Bronchial epithelial cell (primary cell): Measurements from ENCODE around the gene EPS8L2. TPM values are rescaled to one million over a fixed set of nuclear protein-coding genes. Genes with fewer than 3 reads are reported as not detected.

Experiments used
- DNase-seq: peaks from one replicate; pipeline ENCODE4 v3.0.0-alpha.2; 2010; ENCODE audit warnings: low read depth
- FAIRE-seq: peaks from 2 replicates; lab custom pipeline; 2011; peaks lifted over from hg19 to GRCh38; lab: Jason Lieb, UNC
- H3K27me3 ChIP-seq: 2 replicates; pipeline ENCODE4 v1.5.1; 2011; ENCODE audit warnings: low read length; ENCODE audit not compliant: control insufficient read depth, insufficient read depth
- H3K36me3 ChIP-seq: 2 replicates; pipeline ENCODE4 v1.5.1; 2011; ENCODE audit warnings: low read length; ENCODE audit not compliant: control insufficient read depth, insufficient read depth
- H3K4me3 ChIP-seq: 2 replicates; pipeline ENCODE4 v1.5.1; 2011; ENCODE audit warnings: mild to moderate bottlenecking, low read depth, low read length, control low read depth
- total RNA-seq: library from RNA; depleted of rRNA; stranded (reverse); fragments of >200 nt; gene quantifications from 2 replicates; pipeline ENCODE4 v1.2.1, GENCODE V29; 2014
- TF ChIP-seq, protein P1 (sequence below): IDR thresholded peaks from 2 replicates; pipeline ENCODE4 v1.5.1; 2011; ENCODE audit warnings: mild to moderate bottlenecking, moderate library complexity, low read length, control low read depth, inconsistent platforms; ENCODE audit not compliant: insufficient read depth, severe bottlenecking

The EPS8L2 gene
- total RNA-seq, 1 donor from 2014 or later = 105 TPM

DNA sequence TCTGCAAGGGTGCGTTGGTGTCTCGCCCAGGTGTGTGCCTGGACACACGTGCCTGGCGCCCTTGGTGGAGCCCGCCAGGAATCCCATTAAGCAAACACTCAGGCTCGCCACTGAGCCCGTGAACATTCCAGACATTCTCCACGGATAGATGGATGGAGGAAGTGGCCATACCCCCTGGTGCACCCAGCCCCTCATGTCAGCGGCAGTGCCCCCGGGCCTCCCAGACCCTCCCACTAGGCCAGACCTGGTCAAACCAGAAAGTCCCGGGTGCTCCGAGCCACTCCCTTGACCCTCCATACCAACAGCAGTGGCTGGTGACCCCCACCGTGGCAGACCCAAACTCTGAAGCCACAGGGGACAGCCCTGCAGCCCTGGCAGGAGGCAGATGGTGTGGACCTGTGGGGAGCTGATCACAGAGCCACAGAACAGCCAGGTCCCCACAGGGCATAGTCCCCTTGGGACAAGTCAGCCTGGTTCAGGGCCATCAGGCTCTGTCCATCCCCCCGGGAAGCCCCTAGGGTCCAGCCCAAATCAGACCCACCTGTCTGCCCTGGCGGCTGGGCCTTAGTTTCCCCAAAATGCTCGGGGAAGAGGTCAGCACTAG, 1.9 kb downstream of the EPS8L2 start:
- FAIRE-seq (no peak), DNase-seq (no peak)
- H3K4me3 ChIP-seq = peak overlapping the region; percentile 93
- TF ChIP-seq, protein P1, sequence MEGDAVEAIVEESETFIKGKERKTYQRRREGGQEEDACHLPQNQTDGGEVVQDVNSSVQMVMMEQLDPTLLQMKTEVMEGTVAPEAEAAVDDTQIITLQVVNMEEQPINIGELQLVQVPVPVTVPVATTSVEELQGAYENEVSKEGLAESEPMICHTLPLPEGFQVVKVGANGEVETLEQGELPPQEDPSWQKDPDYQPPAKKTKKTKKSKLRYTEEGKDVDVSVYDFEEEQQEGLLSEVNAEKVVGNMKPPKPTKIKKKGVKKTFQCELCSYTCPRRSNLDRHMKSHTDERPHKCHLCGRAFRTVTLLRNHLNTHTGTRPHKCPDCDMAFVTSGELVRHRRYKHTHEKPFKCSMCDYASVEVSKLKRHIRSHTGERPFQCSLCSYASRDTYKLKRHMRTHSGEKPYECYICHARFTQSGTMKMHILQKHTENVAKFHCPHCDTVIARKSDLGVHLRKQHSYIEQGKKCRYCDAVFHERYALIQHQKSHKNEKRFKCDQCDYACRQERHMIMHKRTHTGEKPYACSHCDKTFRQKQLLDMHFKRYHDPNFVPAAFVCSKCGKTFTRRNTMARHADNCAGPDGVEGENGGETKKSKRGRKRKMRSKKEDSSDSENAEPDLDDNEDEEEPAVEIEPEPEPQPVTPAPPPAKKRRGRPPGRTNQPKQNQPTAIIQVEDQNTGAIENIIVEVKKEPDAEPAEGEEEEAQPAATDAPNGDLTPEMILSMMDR = no peak
- H3K27me3 ChIP-seq = no peaks in the 10 kb centered on the region
- H3K36me3 ChIP-seq = peaks cover 36% of the 10 kb centered on the region

DNA sequence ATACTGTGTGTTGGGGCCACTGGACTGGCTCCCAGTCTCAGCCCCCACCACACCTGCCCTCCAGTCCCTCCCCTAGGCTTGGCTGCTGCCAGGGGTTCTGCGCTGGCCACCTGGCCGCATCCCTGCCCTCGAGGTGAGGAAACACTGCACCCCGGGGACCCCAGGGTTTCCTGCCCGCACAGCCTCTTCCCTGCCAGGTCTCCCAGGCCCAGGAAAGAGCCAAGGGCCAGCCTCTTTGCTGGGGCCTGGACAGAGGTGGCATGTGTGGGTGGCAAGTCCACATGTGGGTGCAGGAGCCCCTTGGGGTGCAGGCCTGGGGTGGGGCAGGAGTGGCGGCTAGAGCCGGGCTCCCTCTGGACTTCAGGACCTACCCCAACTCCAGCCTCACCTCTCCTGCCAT, 2.5 kb downstream of the EPS8L2 start:
- no peaks in the 10 kb centered on the region for H3K27me3 ChIP-seq
- TF ChIP-seq, protein P1 = no peak
- H3K4me3 ChIP-seq = no peak overlapping the region
- H3K36me3 ChIP-seq = peaks cover 36% of the 10 kb centered on the region
- no peak for FAIRE-seq
- DNase-seq = no peak

DNA sequence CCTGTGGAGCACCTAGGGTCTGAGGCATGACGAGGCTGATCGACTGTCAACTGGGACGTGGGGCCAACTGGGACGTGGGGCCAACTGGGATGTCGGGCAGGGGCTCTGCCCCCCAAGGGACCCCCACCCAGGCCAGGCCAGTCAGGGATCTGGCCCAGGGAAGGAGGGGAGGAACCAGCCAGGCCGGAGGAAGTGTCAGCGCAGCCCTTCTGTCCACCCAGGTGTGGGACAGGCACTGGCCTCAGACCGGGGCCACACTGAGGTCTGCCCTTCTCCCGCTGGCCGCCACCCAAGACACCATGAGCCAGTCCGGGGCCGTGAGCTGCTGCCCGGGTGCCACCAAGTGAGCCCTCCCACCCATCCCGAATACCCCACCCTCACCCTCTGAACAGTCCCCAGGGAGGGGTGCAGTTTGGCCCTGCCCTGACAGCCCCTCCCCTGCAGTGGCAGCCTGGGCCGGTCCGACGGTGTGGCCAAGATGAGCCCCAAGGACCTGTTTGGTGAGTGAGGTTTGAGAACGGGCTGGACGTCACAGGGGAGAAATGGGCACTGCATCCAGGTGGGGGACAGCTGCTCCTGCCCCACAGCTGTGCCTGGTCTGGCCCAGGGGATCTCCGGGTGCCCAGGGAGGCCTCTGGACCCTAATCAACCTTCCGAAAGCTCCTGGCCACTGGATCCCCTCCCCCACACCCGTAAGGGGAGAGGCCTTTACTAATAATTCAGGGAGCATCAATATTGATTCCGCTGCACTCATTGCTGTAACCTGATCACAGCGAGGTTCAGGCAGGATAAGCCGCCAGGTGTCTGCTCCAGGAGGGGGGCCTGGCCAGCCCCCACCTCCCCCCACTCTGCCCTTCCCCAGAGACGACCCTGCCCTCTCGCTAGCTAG, 3.3 kb downstream of the EPS8L2 start:
- peaks cover 36% of the 10 kb centered on the region for H3K36me3 ChIP-seq
- H3K27me3 ChIP-seq = no peaks in the 10 kb centered on the region
- H3K4me3 ChIP-seq = no peak overlapping the region
- TF ChIP-seq, protein P1 = no peak
- DNase-seq (no peak), FAIRE-seq (no peak)

DNA sequence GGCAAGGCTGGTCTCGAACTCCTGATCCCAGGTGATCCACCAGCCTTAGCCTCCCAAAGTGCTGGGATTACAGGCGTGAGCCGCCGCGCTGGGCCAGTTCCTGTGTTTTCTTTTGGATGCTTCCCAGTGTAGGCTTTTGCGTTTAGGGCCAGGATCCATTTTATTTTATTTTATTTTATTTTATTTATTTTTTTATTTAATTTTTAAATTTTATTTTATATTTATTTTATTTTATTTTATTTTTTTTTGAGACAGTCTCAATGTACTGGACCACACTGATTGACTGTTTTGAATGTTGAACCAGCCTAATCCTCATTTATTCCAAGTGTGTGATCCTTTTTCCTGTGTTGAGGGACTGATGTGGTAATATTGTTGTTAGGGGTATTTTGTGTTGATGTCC, 8.4 kb downstream of the EPS8L2 start:
- H3K36me3 ChIP-seq = peaks cover 21% of the 10 kb centered on the region
- DNase-seq (no peak), FAIRE-seq (no peak)
- no peaks in the 10 kb centered on the region for H3K27me3 ChIP-seq
- no peak overlapping the region for H3K4me3 ChIP-seq
- TF ChIP-seq, protein P1 = no peak

DNA sequence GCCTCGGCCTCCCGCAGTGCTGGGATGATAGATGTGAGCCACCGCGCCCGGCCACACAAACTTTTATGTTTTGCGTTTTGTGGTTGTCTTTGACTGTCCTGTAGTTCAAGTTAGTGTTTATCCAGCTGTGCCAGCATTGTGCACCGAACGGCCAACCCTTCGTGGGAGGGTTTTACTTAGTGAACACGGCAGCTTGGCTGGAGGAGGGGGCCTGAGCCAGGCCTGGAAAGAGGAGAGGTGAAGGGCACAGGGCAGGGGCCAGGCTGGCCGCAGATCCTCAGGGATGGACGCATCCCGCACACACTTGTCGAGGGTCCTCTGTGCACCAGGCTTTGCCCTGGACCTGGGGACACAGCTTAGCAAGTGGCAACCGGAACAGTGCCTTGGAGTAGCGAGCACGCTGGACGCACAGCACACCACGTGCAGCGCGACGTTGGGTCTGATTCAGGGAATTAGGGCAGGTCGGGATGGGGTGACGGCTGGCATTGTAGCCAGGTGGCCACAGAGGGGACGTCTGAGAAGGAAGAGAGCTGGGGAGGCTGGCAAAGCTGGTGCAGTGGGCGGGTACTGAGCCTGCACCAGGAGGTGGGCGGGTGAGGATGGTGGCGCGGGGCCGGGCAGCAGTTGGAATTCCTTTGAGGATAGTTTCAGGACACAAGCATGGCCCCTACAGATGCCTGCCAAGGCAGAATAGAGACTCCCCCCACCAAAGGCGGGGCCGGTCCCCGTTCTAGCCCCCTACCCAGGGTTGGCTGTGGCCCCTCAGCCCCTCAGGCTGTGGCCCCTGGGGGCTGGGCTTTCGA, 13.4 kb downstream of the EPS8L2 start:
- Histone ChIP-seq H3K36me3 (peaks cover 34% of the 10 kb centered on the region), H3K4me3 (no peak overlapping the region), H3K27me3 (no peaks in the 10 kb centered on the region)
- TF ChIP-seq, protein P1 = no peak
- FAIRE-seq = no peak
- DNase-seq = no peak
